ENCODE measurements around the gene C19orf25. TPM values are rescaled to one million over a fixed set of nuclear protein-coding genes. Genes with fewer than 3 reads are reported as not detected.
A peak's percentile ranks its signal among the peaks of the same experiment; 100 is the strongest.

C19orf25 gene
- total and polyA plus RNA-seq, 9 of the 15 experiments (the other 6 are each of a cell fraction or from before 2014, with no cell fraction given): 0.79 to 96.0 (median 36.1) TPM

DNA sequence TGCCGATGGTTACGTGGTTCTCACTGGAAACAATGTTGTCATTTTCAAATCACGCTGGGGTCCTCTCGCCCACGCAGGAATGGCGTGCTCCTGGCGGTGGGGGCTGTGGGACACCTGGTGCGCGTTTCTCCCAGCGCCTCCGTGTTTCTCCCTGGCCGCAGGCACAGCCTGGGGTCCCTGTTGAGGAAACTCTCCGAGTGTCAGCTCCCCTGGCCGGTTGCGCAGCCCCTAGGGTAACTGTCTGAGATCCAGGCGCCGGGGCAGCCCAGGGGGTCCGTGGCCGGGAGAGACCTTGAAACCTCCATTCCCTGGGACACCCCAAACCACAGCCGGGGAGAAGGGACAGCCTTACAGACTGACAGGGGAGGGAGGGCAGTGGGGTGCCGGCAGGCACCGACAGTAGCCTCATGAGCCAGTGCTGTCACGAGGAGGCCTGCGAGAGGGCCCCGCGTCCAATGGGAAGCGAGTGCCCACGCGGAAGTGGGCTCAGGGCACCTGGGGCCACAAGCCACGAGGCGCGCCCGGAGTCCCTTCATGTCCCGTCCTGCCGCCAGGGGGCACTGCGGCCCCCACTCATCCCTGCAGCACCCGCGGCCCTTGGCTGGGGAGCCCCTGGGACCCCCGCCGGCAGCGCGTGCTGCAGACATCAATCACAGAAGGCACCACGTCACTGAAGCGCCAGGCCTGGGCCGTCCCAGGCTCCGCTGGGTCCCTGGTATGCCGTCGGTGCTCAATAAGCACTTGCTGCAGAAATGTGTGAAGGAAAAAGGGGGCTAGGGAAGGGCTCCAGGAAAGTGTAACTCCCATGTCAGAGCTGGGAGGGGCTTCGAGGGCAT lies 24.3 kb upstream of the C19orf25 start (continued):
- TF ChIP-seq, protein P1, sequence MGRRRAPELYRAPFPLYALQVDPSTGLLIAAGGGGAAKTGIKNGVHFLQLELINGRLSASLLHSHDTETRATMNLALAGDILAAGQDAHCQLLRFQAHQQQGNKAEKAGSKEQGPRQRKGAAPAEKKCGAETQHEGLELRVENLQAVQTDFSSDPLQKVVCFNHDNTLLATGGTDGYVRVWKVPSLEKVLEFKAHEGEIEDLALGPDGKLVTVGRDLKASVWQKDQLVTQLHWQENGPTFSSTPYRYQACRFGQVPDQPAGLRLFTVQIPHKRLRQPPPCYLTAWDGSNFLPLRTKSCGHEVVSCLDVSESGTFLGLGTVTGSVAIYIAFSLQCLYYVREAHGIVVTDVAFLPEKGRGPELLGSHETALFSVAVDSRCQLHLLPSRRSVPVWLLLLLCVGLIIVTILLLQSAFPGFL (CRISPR knock-in tag; IDR thresholded peaks at IDR 0.05): peak; percentile 90; the same call in 1 of the 2 replicates
- TF ChIP-seq, protein P2, sequence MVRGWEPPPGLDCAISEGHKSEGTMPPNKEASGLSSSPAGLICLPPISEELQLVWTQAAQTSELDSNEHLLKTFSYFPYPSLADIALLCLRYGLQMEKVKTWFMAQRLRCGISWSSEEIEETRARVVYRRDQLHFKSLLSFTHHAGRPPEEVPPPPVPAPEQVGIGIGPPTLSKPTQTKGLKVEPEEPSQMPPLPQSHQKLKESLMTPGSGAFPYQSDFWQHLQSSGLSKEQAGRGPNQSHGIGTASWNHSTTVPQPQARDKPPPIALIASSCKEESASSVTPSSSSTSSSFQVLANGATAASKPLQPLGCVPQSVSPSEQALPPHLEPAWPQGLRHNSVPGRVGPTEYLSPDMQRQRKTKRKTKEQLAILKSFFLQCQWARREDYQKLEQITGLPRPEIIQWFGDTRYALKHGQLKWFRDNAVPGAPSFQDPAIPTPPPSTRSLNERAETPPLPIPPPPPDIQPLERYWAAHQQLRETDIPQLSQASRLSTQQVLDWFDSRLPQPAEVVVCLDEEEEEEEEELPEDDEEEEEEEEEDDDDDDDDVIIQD (CRISPR knock-in tag; IDR thresholded peaks at IDR 0.05): no peak
- peak; percentile 90 for TF ChIP-seq MIER1 (IDR thresholded peaks at IDR 0.05; ENCODE audit: low read depth)
- TF ChIP-seq HDAC6 (IDR thresholded peaks at IDR 0.05; ENCODE audit: low read depth, low read length): no peak
- no peak for TF ChIP-seq ZNF436 (CRISPR knock-in tag; IDR thresholded peaks at IDR 0.05)
- TF ChIP-seq, protein P3, sequence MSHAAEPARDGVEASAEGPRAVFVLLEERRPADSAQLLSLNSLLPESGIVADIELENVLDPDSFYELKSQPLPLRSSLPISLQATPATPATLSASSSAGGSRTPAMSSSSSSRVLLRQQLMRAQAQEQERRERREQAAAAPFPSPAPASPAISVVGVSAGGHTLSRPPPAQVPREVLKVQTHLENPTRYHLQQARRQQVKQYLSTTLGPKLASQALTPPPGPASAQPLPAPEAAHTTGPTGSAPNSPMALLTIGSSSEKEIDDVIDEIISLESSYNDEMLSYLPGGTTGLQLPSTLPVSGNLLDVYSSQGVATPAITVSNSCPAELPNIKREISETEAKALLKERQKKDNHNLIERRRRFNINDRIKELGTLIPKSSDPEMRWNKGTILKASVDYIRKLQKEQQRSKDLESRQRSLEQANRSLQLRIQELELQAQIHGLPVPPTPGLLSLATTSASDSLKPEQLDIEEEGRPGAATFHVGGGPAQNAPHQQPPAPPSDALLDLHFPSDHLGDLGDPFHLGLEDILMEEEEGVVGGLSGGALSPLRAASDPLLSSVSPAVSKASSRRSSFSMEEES (CRISPR knock-in tag; IDR thresholded peaks at IDR 0.05): peak; percentile 21; the same call in 1 of the 2 replicates
- TF ChIP-seq, protein P4, sequence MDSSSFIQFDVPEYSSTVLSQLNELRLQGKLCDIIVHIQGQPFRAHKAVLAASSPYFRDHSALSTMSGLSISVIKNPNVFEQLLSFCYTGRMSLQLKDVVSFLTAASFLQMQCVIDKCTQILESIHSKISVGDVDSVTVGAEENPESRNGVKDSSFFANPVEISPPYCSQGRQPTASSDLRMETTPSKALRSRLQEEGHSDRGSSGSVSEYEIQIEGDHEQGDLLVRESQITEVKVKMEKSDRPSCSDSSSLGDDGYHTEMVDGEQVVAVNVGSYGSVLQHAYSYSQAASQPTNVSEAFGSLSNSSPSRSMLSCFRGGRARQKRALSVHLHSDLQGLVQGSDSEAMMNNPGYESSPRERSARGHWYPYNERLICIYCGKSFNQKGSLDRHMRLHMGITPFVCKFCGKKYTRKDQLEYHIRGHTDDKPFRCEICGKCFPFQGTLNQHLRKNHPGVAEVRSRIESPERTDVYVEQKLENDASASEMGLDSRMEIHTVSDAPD (CRISPR knock-in tag; IDR thresholded peaks at IDR 0.05): no peak
- TF ChIP-seq, protein P5, sequence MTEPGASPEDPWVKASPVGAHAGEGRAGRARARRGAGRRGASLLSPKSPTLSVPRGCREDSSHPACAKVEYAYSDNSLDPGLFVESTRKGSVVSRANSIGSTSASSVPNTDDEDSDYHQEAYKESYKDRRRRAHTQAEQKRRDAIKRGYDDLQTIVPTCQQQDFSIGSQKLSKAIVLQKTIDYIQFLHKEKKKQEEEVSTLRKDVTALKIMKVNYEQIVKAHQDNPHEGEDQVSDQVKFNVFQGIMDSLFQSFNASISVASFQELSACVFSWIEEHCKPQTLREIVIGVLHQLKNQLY (CRISPR knock-in tag; conservative IDR thresholded peaks at IDR 0.05): no peak
- TF ChIP-seq GATAD2B (IDR thresholded peaks at IDR 0.05; ENCODE audit: borderline replicate concordance): peak; percentile 69; the same call in 1 of the 2 replicates
- TF ChIP-seq, protein P6, sequence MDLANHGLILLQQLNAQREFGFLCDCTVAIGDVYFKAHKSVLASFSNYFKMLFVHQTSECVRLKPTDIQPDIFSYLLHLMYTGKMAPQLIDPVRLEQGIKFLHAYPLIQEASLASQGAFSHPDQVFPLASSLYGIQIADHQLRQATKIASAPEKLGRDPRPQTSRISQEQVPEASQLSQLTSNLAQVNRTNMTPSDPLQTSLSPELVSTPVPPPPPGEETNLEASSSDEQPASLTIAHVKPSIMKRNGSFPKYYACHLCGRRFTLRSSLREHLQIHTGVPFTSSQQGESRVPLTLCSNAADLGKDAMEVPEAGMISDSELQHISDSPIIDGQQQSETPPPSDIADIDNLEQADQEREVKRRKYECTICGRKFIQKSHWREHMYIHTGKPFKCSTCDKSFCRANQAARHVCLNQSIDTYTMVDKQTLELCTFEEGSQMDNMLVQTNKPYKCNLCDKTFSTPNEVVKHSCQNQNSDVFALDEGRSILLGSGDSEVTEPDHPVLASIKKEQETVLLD (IDR thresholded peaks at IDR 0.05): peak; percentile 43; the same call in 1 of the 2 replicates
- TF ChIP-seq CBX3 (IDR thresholded peaks at IDR 0.05; ENCODE audit: borderline replicate concordance in 1 of 2, low read length in 2 of 2): peak in 1 of 2 experiments; percentile 70; a peak in 1 of 3 replicates
- no peak for TF ChIP-seq NELFE (IDR thresholded peaks at IDR 0.05; ENCODE audit: insufficient read depth, insufficient read length)
- 0 out of 2 replicates have a peak, but pooled peaks have one; percentile 22 for TF ChIP-seq CAMTA2 (CRISPR knock-in tag; conservative IDR thresholded peaks at IDR 0.05)
- TF ChIP-seq POLR2A (conservative IDR thresholded peaks at IDR 0.05): peak; percentile 68
- no peak for TF ChIP-seq POLR3A (IDR thresholded peaks at IDR 0.05; ENCODE audit: borderline replicate concordance, extremely low read depth, insufficient read depth, insufficient read length)
- no peak for TF ChIP-seq ZNF354B (CRISPR knock-in tag; IDR thresholded peaks at IDR 0.05)
- TF ChIP-seq NFE2L1 (tag; IDR thresholded peaks at IDR 0.05; ENCODE audit: borderline replicate concordance, low read depth): no peak
- no peak for TF ChIP-seq DIDO1 (tag; IDR thresholded peaks at IDR 0.05; ENCODE audit: low read depth)
- TF ChIP-seq TSC22D4 (tag; IDR thresholded peaks at IDR 0.05): no peak

All from K562 (cell line).